ENCODE data around the gene CAMTA1.

CAMTA1 gene

DNA sequence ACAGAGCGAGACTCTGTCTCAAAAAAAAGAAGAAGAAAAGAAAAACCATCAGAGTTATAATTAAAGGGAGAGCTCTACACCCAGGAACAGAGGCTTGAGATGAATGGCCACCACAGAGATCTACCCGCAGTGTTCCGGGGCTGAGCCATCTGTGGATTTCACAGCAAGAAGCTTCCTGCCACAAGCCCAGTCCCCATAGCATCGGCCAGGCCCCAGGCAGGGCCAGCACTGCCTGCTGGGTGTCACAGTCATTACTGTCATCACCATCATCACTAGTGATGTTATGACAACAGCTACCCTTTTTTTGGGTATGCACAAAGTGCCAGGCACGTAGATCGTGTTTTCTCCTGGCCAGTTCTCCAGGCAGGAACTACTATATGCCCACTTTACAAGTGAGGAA, 874.3 kb downstream of the CAMTA1 start:
- no peaks in the 10 kb centered on the region for H3K36me3 ChIP-seq (replicated peaks; ENCODE audit: insufficient read depth, low read length)
- no peaks in the 10 kb centered on the region for H3K4me1 ChIP-seq (ENCODE audit: low read length)
- no peak overlapping the region for H3K27ac ChIP-seq (ENCODE audit: low read length)
- no peak overlapping the region for H3K4me2 ChIP-seq (ENCODE audit: low read depth, low read length)
- H3K27me3 ChIP-seq (replicated peaks; ENCODE audit: insufficient read depth, low read length), result peaks cover 89% of the 10 kb centered on the region
- H2AFZ ChIP-seq (ENCODE audit: low read length), result no peak overlapping the region
- no peaks in the 10 kb centered on the region for H4K20me1 ChIP-seq (ENCODE audit: insufficient read depth, low read length)
- H3K4me3 ChIP-seq (ENCODE audit: low read length), result no peak overlapping the region
- no peaks in the 10 kb centered on the region for H3F3A ChIP-seq (ENCODE audit: insufficient read depth, low read length)
- TF ChIP-seq EZH2phosphoT487 (IDR thresholded peaks at IDR 0.05; ENCODE audit: low read length) (no peak), EZH2 (optimal IDR thresholded peaks at IDR 0.05; ENCODE audit: low read depth, low read length) (no peak)
- TF ChIP-seq, protein P1, sequence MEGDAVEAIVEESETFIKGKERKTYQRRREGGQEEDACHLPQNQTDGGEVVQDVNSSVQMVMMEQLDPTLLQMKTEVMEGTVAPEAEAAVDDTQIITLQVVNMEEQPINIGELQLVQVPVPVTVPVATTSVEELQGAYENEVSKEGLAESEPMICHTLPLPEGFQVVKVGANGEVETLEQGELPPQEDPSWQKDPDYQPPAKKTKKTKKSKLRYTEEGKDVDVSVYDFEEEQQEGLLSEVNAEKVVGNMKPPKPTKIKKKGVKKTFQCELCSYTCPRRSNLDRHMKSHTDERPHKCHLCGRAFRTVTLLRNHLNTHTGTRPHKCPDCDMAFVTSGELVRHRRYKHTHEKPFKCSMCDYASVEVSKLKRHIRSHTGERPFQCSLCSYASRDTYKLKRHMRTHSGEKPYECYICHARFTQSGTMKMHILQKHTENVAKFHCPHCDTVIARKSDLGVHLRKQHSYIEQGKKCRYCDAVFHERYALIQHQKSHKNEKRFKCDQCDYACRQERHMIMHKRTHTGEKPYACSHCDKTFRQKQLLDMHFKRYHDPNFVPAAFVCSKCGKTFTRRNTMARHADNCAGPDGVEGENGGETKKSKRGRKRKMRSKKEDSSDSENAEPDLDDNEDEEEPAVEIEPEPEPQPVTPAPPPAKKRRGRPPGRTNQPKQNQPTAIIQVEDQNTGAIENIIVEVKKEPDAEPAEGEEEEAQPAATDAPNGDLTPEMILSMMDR (IDR thresholded peaks at IDR 0.05; ENCODE audit: low read length), result no peak
- no peaks in the 10 kb centered on the region for H3K79me2 ChIP-seq (ENCODE audit: low read length)
- no peak for DNase-seq
- H3K9me2 ChIP-seq (replicated peaks; ENCODE audit: insufficient read depth, low read length), result no peaks in the 10 kb centered on the region
- H3K9ac ChIP-seq (ENCODE audit: low read length), result no peak overlapping the region
- no peaks in the 10 kb centered on the region for H3K9me3 ChIP-seq (replicated peaks; ENCODE audit: insufficient read depth, low read length)

DNA sequence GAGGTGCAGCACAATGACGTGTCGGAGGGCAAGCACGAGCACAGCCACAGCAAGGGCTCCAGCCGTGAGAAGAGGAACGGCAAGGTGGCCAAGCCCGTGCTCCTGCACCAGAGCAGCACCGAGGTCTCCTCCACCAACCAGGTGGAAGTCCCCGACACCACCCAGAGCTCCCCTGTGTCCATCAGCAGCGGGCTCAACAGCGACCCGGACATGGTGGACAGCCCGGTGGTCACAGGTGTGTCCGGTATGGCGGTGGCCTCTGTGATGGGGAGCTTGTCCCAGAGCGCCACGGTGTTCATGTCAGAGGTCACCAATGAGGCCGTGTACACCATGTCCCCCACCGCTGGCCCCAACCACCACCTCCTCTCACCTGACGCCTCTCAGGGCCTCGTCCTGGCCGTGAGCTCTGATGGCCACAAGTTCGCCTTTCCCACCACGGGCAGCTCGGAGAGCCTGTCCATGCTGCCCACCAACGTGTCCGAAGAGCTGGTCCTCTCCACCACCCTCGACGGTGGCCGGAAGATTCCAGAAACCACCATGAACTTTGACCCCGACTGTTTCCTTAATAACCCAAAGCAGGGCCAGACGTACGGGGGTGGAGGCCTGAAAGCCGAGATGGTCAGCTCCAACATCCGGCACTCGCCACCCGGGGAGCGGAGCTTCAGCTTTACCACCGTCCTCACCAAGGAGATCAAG, 878.3 kb downstream of the CAMTA1 start:
- H3K4me2 ChIP-seq (ENCODE audit: low read depth, low read length), result no peak overlapping the region
- no peak for TF ChIP-seq EZH2 (optimal IDR thresholded peaks at IDR 0.05; ENCODE audit: low read depth, low read length)
- 0 out of 2 replicates have a peak, but pooled peaks have one; percentile 9 for TF ChIP-seq EZH2phosphoT487 (IDR thresholded peaks at IDR 0.05; ENCODE audit: low read length)
- no peaks in the 10 kb centered on the region for H3K79me2 ChIP-seq (ENCODE audit: low read length)
- no peak overlapping the region for H3K9ac ChIP-seq (ENCODE audit: low read length)
- DNase-seq, result no peak
- peaks cover 80% of the 10 kb centered on the region for H3K27me3 ChIP-seq (replicated peaks; ENCODE audit: insufficient read depth, low read length)
- no peak overlapping the region for H2AFZ ChIP-seq (ENCODE audit: low read length)
- H3K4me1 ChIP-seq (ENCODE audit: low read length), result no peaks in the 10 kb centered on the region
- H4K20me1 ChIP-seq (ENCODE audit: insufficient read depth, low read length), result no peaks in the 10 kb centered on the region
- H3K4me3 ChIP-seq (ENCODE audit: low read length), result no peak overlapping the region
- H3K36me3 ChIP-seq (replicated peaks; ENCODE audit: insufficient read depth, low read length), result no peaks in the 10 kb centered on the region
- H3K9me2 ChIP-seq (replicated peaks; ENCODE audit: insufficient read depth, low read length), result no peaks in the 10 kb centered on the region
- H3K27ac ChIP-seq (ENCODE audit: low read length), result no peak overlapping the region
- H3F3A ChIP-seq (ENCODE audit: insufficient read depth, low read length), result no peaks in the 10 kb centered on the region
- no peaks in the 10 kb centered on the region for H3K9me3 ChIP-seq (replicated peaks; ENCODE audit: insufficient read depth, low read length)

DNA sequence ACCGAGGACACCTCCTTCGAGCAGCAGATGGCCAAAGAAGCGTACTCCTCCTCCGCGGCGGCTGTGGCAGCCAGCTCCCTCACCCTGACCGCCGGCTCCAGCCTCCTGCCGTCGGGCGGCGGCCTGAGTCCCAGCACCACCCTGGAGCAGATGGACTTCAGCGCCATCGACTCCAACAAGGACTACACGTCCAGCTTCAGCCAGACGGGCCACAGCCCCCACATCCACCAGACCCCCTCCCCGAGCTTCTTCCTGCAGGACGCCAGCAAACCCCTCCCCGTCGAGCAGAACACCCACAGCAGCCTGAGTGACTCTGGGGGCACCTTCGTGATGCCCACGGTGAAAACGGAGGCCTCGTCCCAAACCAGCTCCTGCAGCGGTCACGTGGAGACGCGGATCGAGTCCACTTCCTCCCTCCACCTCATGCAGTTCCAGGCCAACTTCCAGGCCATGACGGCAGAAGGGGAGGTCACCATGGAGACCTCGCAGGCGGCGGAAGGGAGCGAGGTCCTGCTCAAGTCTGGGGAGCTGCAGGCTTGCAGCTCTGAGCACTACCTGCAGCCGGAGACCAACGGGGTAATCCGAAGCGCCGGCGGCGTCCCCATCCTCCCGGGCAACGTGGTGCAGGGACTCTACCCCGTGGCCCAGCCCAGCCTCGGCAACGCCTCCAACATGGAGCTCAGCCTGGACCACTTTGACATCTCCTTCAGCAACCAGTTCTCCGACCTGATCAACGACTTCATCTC, 879.1 kb downstream of the CAMTA1 start:
- H3K4me2 ChIP-seq (ENCODE audit: low read depth, low read length), result no peak overlapping the region
- H3K9me3 ChIP-seq (replicated peaks; ENCODE audit: insufficient read depth, low read length), result no peaks in the 10 kb centered on the region
- H2AFZ ChIP-seq (ENCODE audit: low read length), result no peak overlapping the region
- no peak overlapping the region for H3K9ac ChIP-seq (ENCODE audit: low read length)
- H3K27me3 ChIP-seq (replicated peaks; ENCODE audit: insufficient read depth, low read length), result peaks cover 81% of the 10 kb centered on the region
- no peaks in the 10 kb centered on the region for H3K36me3 ChIP-seq (replicated peaks; ENCODE audit: insufficient read depth, low read length)
- H3K4me1 ChIP-seq (ENCODE audit: low read length), result no peaks in the 10 kb centered on the region
- no peak overlapping the region for H3K4me3 ChIP-seq (ENCODE audit: low read length)
- TF ChIP-seq EZH2phosphoT487 (IDR thresholded peaks at IDR 0.05; ENCODE audit: low read length) (no peak), EZH2 (optimal IDR thresholded peaks at IDR 0.05; ENCODE audit: low read depth, low read length) (no peak)
- TF ChIP-seq, protein P1 (IDR thresholded peaks at IDR 0.05; ENCODE audit: low read length), result no peak
- no peak for DNase-seq
- no peaks in the 10 kb centered on the region for H3K79me2 ChIP-seq (ENCODE audit: low read length)
- no peaks in the 10 kb centered on the region for H3F3A ChIP-seq (ENCODE audit: insufficient read depth, low read length)
- H3K9me2 ChIP-seq (replicated peaks; ENCODE audit: insufficient read depth, low read length), result no peaks in the 10 kb centered on the region
- no peak overlapping the region for H3K27ac ChIP-seq (ENCODE audit: low read length)
- no peaks in the 10 kb centered on the region for H4K20me1 ChIP-seq (ENCODE audit: insufficient read depth, low read length)

DNA sequence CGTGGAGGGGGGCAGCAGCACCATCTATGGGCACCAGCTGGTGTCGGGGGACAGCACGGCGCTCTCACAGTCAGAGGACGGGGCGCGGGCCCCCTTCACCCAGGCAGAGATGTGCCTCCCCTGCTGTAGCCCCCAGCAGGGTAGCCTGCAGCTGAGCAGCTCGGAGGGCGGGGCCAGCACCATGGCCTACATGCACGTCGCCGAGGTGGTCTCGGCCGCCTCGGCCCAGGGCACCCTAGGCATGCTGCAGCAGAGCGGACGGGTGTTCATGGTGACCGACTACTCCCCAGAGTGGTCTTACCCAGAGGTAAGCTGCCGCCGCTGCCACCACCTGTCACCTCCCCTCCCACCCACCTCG, 879.6 kb downstream of the CAMTA1 start:
- DNase-seq, result no peak
- H3K9me3 ChIP-seq (replicated peaks; ENCODE audit: insufficient read depth, low read length), result no peaks in the 10 kb centered on the region
- H3K36me3 ChIP-seq (replicated peaks; ENCODE audit: insufficient read depth, low read length), result no peaks in the 10 kb centered on the region
- peaks cover 78% of the 10 kb centered on the region for H3K27me3 ChIP-seq (replicated peaks; ENCODE audit: insufficient read depth, low read length)
- H3K27ac ChIP-seq (ENCODE audit: low read length), result no peak overlapping the region
- no peak overlapping the region for H3K9ac ChIP-seq (ENCODE audit: low read length)
- no peak for TF ChIP-seq EZH2 (optimal IDR thresholded peaks at IDR 0.05; ENCODE audit: low read depth, low read length)
- TF ChIP-seq, protein P1 (IDR thresholded peaks at IDR 0.05; ENCODE audit: low read length), result no peak
- no peak for TF ChIP-seq EZH2phosphoT487 (IDR thresholded peaks at IDR 0.05; ENCODE audit: low read length)
- no peaks in the 10 kb centered on the region for H3K9me2 ChIP-seq (replicated peaks; ENCODE audit: insufficient read depth, low read length)
- H4K20me1 ChIP-seq (ENCODE audit: insufficient read depth, low read length), result no peaks in the 10 kb centered on the region
- no peaks in the 10 kb centered on the region for H3K4me1 ChIP-seq (ENCODE audit: low read length)
- H3F3A ChIP-seq (ENCODE audit: insufficient read depth, low read length), result no peaks in the 10 kb centered on the region
- H2AFZ ChIP-seq (ENCODE audit: low read length), result no peak overlapping the region
- H3K79me2 ChIP-seq (ENCODE audit: low read length), result no peaks in the 10 kb centered on the region
- H3K4me2 ChIP-seq (ENCODE audit: low read depth, low read length), result no peak overlapping the region
- no peak overlapping the region for H3K4me3 ChIP-seq (ENCODE audit: low read length)
